Left kidney (tissue), 1 donor: ENCODE data around the gene PRR20G. TPM values are rescaled to one million over a fixed set of nuclear protein-coding genes. Genes with fewer than 3 reads are reported as not detected.

Experiments
- polyA plus RNA-seq: library from polyadenylated mRNA; unstranded; fragments of 120-200 nt; gene quantifications from one replicate; pipeline ENCODE4 v1.2.1, GENCODE V29; 2013; ENCODE audit not compliant: insufficient read length

Gene PRR20G
- polyA plus RNA-seq, 1 donor = not detected

Other genes with a start within 250 kb of the PRR20G start
- gene PRR23E, start 94.9 kb downstream of the PRR20G start, polyA plus RNA-seq = not detected